Fibroblast of the aortic adventitia (primary cell): ENCODE measurements around the gene TMEM95. TPM values are rescaled to one million over a fixed set of nuclear protein-coding genes. Genes with fewer than 3 reads are reported as not detected.

Experiments
- DNase-seq: peaks from one replicate; pipeline ENCODE4 v3.0.0-alpha.2; 2010; ENCODE audit warnings: low read depth
- H3K4me3 ChIP-seq: 2 replicates; pipeline ENCODE4 v1.5.1; 2011; ENCODE audit warnings: low read depth, mild to moderate bottlenecking, control low read depth, low read length, moderate library complexity
- total RNA-seq: library from RNA; depleted of rRNA; stranded (reverse); fragments of >200 nt; gene quantifications from 2 replicates; pipeline ENCODE4 v1.2.3, GENCODE V29; 2012; ENCODE audit warnings: low replicate concordance
- TF ChIP-seq, protein P1 (sequence below): IDR thresholded peaks from 2 replicates; pipeline ENCODE4 v1.5.1; 2011; ENCODE audit warnings: mild to moderate bottlenecking, low read length, control low read depth, inconsistent platforms; ENCODE audit not compliant: insufficient read depth

The TMEM95 gene
- total RNA-seq, 1 donor, result not detected

DNA sequence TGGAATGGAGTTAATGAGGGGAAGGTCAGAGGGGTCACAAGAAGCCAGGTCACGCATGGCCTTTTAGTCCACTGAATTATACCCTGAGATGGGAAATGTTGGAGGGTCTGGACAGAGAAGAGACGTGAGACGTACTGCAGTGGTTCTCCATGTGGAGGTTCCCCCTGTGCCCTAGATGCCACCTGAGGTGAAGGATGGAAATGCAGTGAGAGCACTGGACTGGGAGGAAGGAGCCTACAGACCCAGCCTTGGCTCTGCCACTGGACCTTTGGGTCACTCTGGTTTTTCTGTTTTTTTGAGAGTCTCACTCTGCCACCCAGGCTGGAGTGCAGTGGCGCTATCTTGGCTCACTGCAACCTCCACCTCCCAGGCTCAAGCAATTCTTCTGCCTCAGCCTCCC, 41.2 kb downstream of the TMEM95 start:
- TF ChIP-seq, protein P1, sequence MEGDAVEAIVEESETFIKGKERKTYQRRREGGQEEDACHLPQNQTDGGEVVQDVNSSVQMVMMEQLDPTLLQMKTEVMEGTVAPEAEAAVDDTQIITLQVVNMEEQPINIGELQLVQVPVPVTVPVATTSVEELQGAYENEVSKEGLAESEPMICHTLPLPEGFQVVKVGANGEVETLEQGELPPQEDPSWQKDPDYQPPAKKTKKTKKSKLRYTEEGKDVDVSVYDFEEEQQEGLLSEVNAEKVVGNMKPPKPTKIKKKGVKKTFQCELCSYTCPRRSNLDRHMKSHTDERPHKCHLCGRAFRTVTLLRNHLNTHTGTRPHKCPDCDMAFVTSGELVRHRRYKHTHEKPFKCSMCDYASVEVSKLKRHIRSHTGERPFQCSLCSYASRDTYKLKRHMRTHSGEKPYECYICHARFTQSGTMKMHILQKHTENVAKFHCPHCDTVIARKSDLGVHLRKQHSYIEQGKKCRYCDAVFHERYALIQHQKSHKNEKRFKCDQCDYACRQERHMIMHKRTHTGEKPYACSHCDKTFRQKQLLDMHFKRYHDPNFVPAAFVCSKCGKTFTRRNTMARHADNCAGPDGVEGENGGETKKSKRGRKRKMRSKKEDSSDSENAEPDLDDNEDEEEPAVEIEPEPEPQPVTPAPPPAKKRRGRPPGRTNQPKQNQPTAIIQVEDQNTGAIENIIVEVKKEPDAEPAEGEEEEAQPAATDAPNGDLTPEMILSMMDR, result no peak
- no peak for DNase-seq
- no peak overlapping the region for H3K4me3 ChIP-seq

DNA sequence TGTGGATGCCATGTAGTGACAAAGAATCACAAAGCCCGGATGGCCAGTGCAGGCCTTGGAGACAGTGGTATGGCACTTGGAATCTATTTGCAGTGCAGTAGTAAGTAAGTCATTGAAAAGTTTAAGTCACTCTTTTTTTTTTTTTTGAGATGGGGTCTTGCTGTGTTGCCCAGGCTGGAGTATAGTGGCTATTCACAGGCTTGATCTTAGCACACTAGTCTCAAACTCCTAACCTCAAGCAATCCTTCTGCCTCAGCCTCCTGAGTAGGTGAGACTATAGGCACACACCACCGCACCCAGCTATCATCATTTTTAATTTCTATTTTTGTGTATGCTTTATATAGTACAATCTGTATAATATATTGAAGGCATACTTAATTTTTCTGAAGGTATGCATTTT, 43.7 kb downstream of the TMEM95 start:
- TF ChIP-seq, protein P1, result no peak
- H3K4me3 ChIP-seq, result no peak overlapping the region
- DNase-seq, result no peak

DNA sequence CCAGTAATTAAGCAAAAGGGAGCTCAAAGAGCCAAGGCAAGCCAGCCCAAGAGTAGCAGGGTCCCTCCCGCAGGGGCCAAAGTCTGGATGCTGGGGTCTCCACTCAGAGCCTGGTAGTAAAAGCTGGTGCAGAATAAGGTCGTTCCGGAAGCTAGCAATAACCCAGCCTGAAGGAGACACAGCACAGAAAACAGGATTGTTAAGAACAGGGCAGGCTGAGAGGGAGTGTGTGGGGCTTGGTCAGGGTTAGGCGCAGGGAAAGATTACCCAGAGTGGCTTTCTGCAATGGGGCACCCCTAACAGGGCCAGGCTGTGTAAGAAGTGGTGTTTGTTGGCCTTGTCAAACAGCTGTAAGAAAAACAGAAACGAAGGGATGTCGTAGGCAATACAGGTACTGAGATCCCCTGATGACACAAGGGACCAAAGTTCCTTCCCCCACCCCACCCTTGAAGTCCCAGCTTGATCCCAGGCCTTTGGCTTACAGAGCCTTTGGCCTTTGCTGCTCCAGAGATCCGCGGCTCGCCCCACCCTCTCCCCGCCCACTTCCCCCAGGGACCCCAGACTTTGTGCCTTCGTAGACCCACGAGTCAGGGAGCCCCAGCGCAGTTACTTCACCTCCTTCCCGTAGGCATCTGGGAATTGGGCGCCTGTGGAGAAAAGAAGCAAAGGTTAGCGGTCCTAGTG, 48.2 kb downstream of the TMEM95 start:
- peak overlapping the region; percentile 83 for H3K4me3 ChIP-seq
- TF ChIP-seq, protein P1, result no peak
- no peak for DNase-seq

DNA sequence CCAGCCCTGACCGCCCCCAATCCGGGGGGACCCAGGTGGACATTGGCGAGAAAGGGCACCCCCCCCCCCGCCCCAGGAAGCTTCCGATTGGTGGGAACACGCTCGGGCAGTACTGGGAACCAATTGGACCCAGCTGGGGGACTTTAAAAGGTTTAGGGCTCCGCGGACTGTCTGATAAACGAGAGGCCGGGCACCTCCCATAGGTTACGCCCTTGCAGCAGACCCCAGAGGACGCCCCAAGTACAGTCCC, 48.7 kb downstream of the TMEM95 start:
- H3K4me3 ChIP-seq, result peak overlapping the region; percentile 83
- TF ChIP-seq, protein P1, result no peak
- DNase-seq, result no peak

DNA sequence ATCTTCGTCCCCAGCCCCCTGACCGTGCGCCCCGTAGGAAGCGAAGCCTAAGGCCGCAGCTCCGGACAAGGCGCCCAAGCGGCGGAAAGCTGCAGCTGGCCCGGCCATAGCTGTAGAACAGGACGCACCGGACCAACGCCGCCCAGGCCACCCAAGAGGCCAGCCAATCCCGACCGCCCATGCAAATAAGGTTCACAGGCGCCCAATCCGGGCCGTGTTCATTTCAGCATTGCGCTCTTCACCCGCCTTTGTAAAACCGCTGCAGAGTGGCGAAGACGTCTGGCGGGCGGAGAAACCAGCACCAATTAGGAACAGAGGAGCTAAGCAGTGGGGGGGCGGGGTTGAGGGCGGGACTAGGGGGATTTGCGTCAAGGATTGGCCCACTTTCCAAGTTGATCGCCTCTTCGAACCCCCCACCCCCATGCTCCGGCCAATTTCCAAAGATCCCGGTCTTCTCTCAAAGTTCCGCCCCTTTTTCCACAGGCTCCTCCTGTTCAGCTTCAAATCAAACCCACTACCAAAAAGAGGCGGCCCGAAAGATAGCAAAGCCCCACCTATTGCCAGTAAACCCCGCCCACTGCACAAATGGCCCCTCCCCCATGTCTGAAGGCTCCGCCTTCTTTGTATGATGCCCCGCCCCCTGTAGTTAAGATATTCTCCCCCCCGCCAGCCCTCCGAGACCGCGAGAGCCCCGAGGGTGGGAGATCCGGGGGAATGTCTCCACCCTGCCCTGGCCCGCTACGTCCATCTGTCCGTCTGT, 49.2 kb downstream of the TMEM95 start, which contains the start of gene TMEM256:
Gene TMEM256, minus strand, starts transcription at position 121 of the 760 bp plus-strand sequence. Its CDS starts 13 bp downstream, at position 108.
- DNase-seq, result peak; percentile 99
- peak within 1 kb of the TSS; percentile 83 for H3K4me3 ChIP-seq
- TF ChIP-seq, protein P1, result peak; percentile 11

DNA sequence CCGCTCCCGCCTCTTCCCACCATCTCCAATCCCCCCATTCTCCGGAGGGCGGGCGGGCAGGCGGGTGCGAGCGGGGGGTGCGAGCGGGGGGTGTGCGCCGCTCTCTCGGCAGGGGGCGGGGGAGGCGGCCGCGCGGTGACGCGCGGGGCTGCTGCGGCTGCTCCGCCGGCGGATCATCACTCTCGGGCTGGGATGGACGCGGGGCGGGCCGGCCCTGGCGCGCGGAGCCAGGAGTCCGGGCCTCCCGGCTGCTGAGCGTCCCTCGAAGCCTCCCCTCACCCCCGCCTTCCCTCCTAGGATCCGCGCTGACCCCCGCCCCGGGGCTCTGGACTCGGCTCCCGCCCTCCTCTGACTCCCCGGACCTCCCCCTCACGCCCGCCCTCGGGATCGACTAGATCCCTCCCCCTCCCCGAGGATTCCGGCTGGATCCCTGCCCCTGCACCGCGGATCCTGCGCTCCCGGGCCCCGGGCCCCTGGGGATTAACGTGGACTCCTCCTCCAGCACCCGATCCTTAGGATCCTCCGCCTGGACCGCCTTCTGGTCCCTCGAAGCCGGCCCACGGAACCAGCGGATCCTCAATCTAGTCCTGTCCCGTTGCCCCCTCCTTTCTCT, 49.9 kb downstream of the TMEM95 start:
- H3K4me3 ChIP-seq, result peak overlapping the region; percentile 80
- peak; percentile 11 for DNase-seq
- TF ChIP-seq, protein P1, result no peak
